ENCODE data around the gene PTEN. TPM values are rescaled to one million over a fixed set of nuclear protein-coding genes. Genes with fewer than 3 reads are reported as not detected.
A peak's percentile ranks its signal among the peaks of the same experiment; 100 is the strongest.
"Not testable (repeated sequence)": the region's sequence is repeated elsewhere in the genome, so short reads cannot be mapped to it uniquely, and the experiment has no call there.

The PTEN gene
- polyA plus RNA-seq (ENCODE audit: insufficient read length in 4 of 4): 10 to 100 TPM; 58.3 to 80.4 (median 67.6) TPM

DNA sequence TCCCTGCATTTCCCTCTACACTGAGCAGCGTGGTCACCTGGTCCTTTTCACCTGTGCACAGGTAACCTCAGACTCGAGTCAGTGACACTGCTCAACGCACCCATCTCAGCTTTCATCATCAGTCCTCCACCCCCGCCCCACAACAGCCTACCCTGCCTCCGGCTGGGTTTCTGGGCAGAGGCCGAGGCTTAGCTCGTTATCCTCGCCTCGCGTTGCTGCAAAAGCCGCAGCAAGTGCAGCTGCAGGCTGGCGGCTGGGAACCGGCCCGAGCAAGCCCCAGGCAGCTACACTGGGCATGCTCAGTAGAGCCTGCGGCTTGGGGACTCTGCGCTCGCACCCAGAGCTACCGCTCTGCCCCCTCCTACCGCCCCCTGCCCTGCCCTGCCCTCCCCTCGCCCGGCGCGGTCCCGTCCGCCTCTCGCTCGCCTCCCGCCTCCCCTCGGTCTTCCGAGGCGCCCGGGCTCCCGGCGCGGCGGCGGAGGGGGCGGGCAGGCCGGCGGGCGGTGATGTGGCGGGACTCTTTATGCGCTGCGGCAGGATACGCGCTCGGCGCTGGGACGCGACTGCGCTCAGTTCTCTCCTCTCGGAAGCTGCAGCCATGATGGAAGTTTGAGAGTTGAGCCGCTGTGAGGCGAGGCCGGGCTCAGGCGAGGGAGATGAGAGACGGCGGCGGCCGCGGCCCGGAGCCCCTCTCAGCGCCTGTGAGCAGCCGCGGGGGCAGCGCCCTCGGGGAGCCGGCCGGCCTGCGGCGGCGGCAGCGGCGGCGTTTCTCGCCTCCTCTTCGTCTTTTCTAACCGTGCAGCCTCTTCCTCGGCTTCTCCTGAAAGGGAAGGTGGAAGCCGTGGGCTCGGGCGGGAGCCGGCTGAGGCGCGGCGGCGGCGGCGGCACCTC is at the start of gene PTEN, which contains the start of gene KLLN:
Gene PTEN, plus strand, starts transcription at position 573 of the 891 bp plus-strand sequence. CDS start 845 bp downstream, outside the sequence.
Gene KLLN, minus strand, starts transcription at position 481 of the 891 bp plus-strand sequence. CDS start 1,046 bp downstream, outside the sequence.
- peak; percentile 64 to 86 (median 79) for DNase-seq (ENCODE audit: low read depth in 4 of 4, low spot score in 2 of 4)

DNA sequence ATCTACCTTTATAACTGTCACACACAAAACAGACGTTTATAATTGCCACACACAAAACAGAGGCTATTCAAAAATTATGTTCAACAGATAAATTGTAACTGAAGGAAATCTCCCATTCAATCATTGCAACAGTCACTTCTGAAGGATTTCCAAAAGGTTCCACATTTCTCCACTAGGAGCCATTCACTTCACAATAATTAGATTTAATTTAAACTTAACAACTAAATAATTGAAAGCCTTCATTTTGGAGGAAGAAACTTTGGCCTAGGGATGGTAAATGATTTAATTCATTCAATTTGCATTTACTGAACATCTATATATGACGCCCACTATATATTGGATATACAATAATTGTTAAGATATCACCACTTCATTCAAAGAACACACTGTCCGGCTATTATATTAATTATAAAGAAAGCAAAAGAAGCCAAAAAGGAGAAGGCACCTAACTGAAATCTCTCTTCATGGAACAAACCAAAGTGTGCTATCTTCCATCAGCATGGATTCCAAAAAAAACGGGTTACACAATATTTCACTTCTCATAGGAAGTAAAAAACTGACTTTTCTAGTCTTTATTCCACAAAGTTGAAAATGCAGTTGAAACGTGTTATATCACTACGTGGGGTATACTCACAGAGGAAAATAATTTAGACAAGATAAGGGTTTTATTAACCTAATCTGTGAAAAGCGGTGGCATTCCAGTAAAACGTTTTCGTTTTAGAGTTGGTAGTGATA is 47.1 kb upstream of the PTEN start:
- no peak for DNase-seq (ENCODE audit: low read depth in 4 of 4, low spot score in 2 of 4)

DNA sequence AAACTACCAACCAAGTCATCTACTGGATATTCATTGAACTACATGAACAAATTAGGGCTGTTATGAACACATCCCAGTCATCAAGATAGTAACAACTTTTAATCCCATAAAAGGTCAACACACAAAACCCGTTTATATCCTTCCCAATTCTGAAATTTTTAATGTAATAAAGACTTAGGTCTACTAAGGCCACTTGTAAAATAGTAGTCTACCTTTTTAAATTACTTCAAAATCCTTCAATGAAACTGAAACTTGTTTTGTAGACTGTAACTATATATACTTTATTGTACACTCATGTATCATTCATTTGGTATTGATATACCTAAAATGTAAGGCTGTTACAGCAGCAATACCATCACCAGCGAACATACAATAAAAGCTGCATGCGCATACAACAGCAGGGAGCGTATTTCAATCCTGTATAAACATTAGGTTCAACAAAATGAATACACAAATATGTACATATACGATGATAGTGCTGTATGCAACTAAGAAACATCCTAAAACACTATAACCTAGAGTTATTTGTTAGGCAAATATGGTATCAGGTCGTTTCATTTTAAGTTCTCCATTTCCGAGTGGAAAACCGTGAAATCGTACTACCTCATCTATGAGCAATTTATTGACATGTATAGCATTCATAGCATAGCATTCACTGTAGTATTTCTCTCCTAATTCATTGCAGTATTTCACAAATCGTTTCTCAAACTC is 46.4 kb upstream of the PTEN start:
- peak in 1 of 4 donors; percentile 7 for DNase-seq (ENCODE audit: low read depth in 4 of 4, low spot score in 2 of 4)

DNA sequence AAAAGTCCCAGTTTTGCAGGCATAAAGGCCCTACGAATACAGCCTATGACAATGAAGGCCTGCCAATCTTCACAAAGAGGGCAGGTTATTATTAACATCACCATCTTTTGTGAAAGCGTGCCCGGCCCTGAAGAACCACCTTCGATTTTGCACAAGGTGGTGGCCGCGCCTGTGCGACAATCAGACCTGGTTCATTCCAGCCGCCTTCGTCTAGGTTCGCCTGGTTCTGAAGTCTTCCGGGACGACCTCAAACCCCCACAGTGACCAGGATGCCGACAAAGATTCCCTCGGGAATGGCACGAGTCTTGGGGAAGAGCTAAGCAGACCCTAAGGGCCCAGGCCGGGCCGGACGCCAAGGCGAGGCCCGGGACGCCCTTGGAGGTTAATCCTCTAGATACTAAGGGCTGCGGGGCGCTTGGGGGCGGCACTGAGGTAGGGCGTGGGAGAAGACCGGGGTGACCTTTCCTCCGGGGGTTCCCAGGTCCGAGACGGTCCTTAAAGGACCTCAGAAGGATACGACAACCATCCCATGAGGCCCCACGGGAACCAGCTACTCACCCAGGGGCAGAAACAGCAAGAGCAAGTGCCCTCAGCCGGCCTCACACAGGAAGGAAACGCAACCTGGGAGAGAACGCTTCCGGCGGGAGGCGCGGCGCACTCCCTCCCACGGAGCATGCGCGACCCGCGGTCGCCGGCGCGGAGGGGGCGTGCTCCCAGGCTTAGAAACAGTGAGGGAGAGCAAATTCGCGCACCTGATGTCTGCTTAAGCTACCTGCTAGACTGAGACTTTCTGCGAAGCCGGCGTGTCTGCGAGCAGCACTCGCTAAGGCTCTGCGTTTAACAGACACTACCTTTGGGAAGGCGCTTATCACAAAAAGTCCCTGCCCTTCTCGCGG is 45.6 kb upstream of the PTEN start, which contains the start of gene ATAD1:
Gene ATAD1, minus strand, starts transcription at position 618 of the 896 bp plus-strand sequence. CDS start 3,627 bp downstream, outside the sequence.
- peak; percentile 73 to 81 (median 74) for DNase-seq (ENCODE audit: low read depth in 4 of 4, low spot score in 2 of 4)

DNA sequence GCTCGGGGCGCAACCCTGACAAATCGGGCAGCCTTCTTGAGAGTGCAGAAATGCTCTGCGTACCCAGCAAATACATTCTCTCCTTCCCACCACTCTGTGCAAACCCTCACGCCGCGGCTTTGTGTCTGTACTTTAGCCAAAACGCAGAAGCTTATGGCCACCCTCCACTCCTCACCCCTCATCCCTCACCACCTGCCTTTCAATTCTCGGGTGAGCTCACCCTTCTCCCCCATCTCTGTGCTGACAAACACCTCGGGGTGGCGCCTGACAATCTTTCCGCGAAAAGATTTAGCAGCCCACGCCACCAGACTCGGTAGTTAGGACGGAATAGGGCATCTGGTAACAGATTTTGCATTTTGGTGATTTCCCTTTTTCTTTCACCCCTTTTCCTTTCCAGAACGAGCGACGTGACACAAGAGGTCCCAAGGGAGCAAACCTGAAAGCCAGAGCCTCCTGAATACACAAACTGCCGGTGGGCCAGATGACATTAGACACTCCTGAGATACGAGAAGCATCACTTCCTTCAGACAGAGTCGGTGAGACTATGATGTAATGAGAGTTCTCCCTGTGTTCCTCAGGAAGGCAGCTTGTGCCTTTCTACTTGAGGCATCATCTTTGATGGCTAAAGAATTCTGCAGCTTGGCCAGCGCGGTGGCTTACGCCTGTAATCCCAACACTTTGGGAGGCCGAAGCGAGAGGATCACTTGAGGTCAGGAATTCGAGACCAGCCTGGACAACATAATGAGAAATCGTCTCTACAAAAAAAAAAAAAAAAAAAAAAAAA is 44.7 kb upstream of the PTEN start:
- DNase-seq (ENCODE audit: low read depth in 4 of 4, low spot score in 2 of 4): peak in 2 of 4 donors; percentile 24 to 26

DNA sequence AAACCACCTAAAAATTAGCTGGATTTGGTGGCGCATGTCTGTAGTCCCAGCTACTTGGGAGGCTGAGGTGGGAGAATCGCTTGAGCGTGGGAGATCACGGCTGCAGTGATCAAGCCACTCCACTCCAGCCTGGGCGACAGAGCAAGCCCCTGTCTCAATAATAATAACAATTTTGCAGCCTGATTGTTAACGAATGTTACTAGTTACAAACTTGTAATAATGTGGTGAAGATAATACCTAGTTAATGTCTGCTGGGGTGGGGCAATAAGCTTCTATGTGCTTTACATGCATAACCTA is 44.2 kb upstream of the PTEN start:
- no peak for DNase-seq (ENCODE audit: low read depth in 4 of 4, low spot score in 2 of 4)

DNA sequence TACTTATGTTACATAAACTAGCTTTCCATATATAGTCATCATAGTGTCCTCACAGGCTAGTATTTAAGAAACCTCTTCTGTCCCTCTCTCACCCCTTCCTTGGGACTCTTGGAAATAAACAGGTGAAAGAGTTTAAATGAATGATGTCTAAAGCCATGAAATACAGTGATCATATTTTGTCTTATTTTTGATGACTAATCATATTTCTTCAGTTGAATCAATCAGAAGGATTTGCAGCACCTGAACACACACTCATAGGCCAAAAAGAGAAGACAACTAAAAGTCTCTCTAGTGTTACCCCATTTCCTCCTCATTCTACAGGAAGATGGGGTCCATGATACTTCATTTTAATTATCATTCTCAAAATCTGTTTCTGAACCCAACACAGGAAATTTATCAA is 36.8 kb upstream of the PTEN start:
- DNase-seq (ENCODE audit: low read depth in 4 of 4, low spot score in 2 of 4): no peak

DNA sequence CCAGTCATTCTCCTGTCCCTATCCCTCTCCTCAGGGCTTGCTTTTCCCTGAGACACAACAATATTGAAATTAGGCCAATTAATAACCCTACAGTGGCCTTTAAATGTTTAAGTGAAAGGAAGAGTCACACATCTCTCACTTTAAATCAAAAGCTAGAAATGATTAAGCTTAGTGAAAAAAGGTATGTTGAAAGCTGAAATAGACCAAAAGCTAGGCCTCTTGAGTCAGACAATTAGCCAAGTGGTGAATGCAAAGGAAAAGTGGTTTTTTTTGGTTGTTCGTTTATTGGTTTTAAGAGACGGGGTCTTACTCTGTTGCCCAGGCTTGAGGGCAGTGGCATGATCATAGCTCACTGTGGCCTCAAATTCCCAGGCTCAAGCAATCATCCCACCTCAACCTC is 35.7 kb upstream of the PTEN start:
- DNase-seq (ENCODE audit: low read depth in 4 of 4, low spot score in 2 of 4): no peak

DNA sequence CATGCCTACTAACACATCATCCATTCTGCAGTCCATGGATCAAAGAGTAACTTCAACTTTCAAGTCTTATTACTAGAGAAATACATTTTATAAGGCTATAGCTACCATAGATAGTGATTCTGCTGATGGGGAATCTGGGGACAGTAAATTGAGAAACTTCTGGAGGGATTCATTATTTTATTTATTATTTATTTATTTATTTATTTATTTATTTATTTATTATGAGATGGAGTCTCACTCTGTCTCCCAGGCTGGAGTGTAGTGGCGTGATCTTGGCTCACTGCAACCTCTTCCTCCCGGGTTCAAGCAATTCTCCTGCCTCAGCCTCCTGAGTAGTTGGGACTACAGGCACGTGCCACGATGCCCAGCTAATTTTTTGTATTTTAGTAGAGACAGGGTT is 34.4 kb upstream of the PTEN start:
- not testable (repeated sequence) for DNase-seq (ENCODE audit: low read depth in 4 of 4, low spot score in 2 of 4)

DNA sequence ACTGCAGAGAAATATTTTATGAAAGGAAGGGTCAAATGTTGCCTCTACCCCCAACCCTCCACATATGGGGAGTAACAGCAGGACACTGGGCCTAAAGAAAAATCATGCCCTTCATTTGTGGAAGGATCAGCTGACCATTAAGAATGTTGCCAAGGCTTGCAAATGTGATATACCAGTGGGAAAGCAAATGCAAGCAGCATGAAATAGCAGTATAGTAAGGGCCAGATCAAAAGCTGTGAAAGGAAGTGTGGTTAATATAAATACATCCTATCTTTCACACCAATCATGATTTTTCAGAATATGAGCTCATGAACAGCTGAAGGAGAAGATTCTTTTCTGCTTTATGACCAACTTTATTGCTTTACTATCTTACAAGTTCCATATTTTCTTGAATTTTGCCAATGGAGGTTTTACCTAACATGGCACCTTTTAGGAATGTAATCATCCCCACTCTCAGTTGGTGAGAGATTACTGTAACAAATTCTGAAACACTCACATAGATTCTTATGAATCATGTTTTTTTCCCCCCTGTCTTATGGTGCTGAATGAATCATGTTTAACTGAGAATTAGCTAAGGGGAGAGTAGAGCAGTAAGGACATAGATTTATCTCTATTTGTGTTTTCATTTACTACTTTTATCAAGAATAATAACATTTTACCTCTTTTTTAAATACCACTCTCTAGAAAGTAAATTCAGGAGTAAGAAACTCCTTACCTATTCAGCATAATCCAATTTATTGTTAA is 33.3 kb upstream of the PTEN start:
- DNase-seq (ENCODE audit: low read depth in 4 of 4, low spot score in 2 of 4): no peak

DNA sequence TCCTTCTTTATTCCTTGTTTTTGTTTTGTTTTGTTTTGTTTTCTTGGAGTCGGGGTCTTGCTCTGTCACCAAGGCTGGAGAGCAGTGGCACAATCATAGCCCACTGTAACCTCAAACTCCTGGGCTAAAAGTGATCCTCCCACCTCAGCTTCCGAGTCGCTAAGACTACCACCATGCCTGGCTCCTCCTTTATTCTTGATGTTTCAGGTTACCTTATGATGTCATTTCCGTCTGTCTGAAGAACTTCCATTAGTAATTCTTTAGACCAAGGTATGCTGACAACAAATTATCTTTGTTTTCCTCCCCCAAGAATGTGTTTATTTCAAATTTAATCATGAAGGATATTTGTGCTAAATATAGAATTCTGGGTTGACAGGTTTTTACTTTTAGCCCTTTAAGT is 27.3 kb upstream of the PTEN start:
- DNase-seq (ENCODE audit: low read depth in 4 of 4, low spot score in 2 of 4): no peak

DNA sequence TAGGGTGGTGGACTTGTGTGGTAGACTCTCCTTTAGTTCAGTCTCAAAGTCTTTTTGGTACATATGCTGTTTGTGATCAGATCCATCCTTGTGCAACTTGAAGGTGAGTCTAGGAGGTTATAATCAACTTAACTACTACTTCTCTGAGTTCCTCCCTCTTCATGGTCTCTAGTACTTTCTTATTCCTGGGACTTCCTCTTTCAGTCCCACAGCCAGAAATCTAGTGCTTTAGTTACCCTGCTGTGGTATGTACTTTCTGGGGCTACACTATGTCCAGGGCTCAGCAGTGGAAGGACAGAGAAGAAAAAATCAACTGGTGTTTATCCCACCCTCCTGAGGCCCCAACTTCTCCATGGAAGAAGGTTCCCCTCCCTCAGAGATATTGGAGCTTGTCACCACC is 26.0 kb upstream of the PTEN start:
- DNase-seq (ENCODE audit: low read depth in 4 of 4, low spot score in 2 of 4): no peak

DNA sequence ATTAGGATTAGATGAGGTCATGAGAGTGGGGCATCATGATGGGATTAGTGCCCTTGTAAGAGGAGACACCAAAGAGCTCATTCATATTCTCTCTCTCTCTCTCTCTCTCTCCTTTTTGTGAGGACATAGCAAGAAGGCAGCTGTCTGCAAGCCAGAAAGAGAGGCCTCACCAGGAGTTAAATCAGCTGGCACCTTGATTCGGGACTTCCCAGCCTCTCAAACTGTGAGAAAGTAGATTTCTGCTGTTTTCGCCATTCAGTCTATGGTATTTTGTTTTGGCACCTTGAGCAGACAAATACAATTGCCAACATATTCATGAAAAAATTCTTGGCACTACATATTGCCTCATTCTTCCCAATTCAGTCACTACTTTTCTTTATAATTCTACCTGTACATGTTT is 24.8 kb upstream of the PTEN start:
- no peak for DNase-seq (ENCODE audit: low read depth in 4 of 4, low spot score in 2 of 4)

DNA sequence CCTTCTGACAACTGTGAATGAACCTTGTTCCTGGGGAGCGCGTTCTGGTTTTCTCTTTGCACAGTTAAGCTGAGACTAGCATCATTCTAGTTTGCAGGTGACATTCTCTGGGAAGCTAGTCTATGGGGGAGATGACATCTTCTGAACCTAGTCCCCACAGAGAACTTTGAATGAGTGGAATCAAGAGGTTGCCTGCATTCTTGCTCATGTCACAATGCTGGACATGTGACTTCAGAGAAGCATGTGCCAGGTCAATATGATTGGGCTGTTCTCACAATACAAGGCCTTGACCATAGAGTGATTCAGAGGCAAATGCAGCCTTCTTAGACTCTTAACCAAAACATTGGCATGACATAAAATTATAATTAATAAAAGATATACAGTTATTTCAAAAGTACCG is 22.2 kb upstream of the PTEN start:
- DNase-seq (ENCODE audit: low read depth in 4 of 4, low spot score in 2 of 4): no peak

DNA sequence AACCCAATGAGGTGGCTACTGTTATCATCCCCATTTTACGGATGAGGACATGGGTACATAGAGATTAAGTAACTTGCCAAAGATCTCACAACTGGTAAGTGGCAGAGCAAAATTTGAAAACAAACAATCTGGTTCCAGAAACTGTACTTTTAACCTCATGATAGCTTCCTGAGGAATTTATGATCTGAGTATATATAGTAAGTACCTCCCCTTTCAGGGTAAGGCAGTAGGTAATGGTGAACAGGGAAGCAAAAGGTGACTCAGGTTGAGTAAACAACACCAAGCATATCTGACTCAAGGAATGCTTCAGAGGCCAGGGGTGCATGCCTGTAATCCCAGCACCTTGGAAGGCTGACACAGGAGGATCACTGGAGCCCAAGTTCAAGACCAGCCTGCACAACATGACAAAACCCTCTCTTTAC is 21.2 kb upstream of the PTEN start:
- DNase-seq (ENCODE audit: low read depth in 4 of 4, low spot score in 2 of 4): no peak

DNA sequence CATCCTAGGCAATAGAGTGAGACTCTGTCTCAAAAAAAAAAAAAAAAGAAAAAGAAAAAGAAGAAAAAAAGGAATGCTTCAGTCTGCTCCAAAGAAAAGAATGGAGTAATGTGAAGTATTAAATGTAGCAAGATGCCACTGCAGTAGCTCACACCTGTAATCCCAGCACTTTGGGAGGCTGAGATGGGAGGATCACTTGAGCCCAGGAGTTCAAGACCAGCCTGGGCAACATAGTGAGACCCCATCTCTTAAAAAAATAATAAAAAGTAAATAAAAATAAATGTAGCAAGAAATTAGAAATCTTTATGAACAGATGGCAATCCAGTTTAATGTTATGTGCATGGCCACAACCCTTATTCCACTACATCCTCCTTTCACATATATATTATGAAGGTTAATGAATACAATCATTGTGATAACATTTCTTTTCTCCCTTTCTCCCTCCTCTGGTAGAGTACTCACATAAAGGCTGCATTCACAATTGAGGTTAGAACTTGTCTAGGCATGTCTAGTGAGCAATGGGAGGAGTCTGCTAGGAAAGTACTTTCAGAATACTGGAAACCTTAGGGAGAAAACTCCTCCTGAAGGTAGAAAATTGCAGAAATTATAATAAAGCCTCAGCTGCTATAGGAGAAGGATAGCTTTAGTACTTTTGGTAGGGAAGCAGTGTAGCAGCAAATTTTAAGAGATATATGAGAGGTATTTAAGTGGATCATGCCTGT is 20.5 kb upstream of the PTEN start:
- no peak for DNase-seq (ENCODE audit: low read depth in 4 of 4, low spot score in 2 of 4)

DNA sequence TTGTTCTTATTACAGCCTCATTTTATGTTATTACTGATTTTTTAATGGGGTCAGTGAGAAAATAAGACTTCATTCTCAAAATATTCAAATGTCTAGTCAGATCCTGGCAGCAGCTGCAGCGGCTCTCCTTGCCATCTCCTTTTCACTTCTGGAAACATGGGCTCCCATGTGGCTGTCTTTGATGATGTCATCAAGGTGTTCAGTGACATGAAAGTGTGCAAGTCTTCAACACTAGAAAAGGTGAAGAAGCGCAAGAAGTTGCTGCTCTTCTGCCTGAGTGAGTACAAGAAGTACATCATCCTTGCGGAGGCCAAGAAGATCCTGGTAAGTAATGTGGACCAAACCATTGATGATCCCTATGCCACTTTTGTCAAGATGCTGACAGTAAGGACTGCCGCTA is 19.7 kb upstream of the PTEN start:
- DNase-seq (ENCODE audit: low read depth in 4 of 4, low spot score in 2 of 4): no peak
